Natural killer cell (primary cell): Measurements from ENCODE around the gene NRAP. TPM values are rescaled to one million over a fixed set of nuclear protein-coding genes. Genes with fewer than 3 reads are reported as not detected.
"Not testable (repeated sequence)": the region's sequence is repeated elsewhere in the genome, so short reads cannot be mapped to it uniquely, and the experiment has no call there.

ENCODE experiments used
- ATAC-seq, 3 donors: fragments of 150-1000 bp in 2 of 3; fragments of 200-7000 bp in 1 of 3; cut with Tn5 transposase; 1 replicate in 1 of 3; 2 replicates in 2 of 3; pipeline ENCODE4 v1.10.0; 2021; ENCODE audit warnings: mild to moderate bottlenecking in 2 of 3, moderate library complexity in 2 of 3
- DNase-seq, 2 donors: peaks; one replicate each; pipeline versions ENCODE4 v3.0.0 to v3.0.0-alpha.2; 2013 to 2021; ENCODE audit warnings: mixed read lengths in 1 of 2
- H3K27ac ChIP-seq: one replicate; pipeline ENCODE4 v1.5.1; 2013; ENCODE audit warnings: mild to moderate bottlenecking, low read length
- H3K27me3 ChIP-seq: one replicate; pipeline ENCODE4 v1.6.1; 2013; ENCODE audit warnings: low read length; ENCODE audit not compliant: control insufficient read depth, insufficient read depth
- H3K36me3 ChIP-seq: one replicate; pipeline ENCODE4 v1.6.1; 2013; ENCODE audit warnings: low read length; ENCODE audit not compliant: control insufficient read depth, insufficient read depth
- H3K4me1 ChIP-seq: one replicate; pipeline ENCODE4 v1.6.1; 2013; ENCODE audit warnings: low read length; ENCODE audit not compliant: control insufficient read depth, insufficient read depth
- H3K4me3 ChIP-seq: one replicate; pipeline ENCODE4 v1.5.1; 2013; ENCODE audit warnings: low read length
- H3K9me3 ChIP-seq: one replicate; pipeline ENCODE4 v1.6.1; 2013; ENCODE audit warnings: low read length; ENCODE audit not compliant: control insufficient read depth, insufficient read depth
- H3K27ac Mint-ChIP-seq, 2 donors: one replicate each; pipeline ENCODE4 v1.8.0; 2022; ENCODE audit warnings: mild to moderate bottlenecking in 2 of 2, mixed read lengths in 2 of 2, moderate library complexity in 1 of 2
- H3K27me3 Mint-ChIP-seq, 2 donors: one replicate each; pipeline ENCODE4 v1.8.0; 2022; ENCODE audit warnings: low read depth in 2 of 2, mixed read lengths in 2 of 2
- H3K36me3 Mint-ChIP-seq: one replicate; pipeline ENCODE4 v1.8.0; 2022; ENCODE audit warnings: mixed read lengths
- H3K4me1 Mint-ChIP-seq, 2 donors: one replicate each; pipeline ENCODE4 v1.8.0; 2022; ENCODE audit warnings: mixed read lengths in 2 of 2
- H3K4me3 Mint-ChIP-seq: one replicate; pipeline ENCODE4 v1.8.0; 2022; ENCODE audit warnings: mild to moderate bottlenecking, moderate library complexity, mixed read lengths
- H3K9me3 Mint-ChIP-seq, 2 donors: one replicate each; pipeline ENCODE4 v1.8.0; 2022; ENCODE audit warnings: mixed read lengths in 2 of 2
- CTCF ChIP-seq: fragments of 200-600 bp; IDR thresholded peaks from one replicate; pipeline ENCODE4 v1.8.0; 2022; ENCODE audit warnings: antibody characterized with exemption
- WGBS: methylation state at CpG from one replicate; pipeline ENCODE4 v1.1.7; 2013; ENCODE audit warnings: missing lambda C conversion rate; ENCODE audit not compliant: insufficient coverage; 5-methylcytosine and 5-hydroxymethylcytosine counted together
- intact Hi-C: fragments of 100-400 bp; cut with micrococcal nuclease; formaldehyde crosslinking; loops from one replicate; pipeline ENCODE4 v1.14.2; 2022
- total RNA-seq, 4 donors: library from RNA; stranded (reverse); fragments of 120-200 nt in 1 of 4; gene quantifications; one replicate each; pipeline versions ENCODE4 v1.2.3 to v1.2.4, GENCODE V29; 2013 to 2022

The NRAP gene
- total RNA-seq, 3 donors from 2014 or later (not counting 1 experiment from before 2014, with no cell fraction given), result not detected

- Histone ChIP-seq H3K4me3 (no peak overlapping the region), H3K27ac (no peak overlapping the region), H3K9me3 (no peaks in the 10 kb centered on the region), H3K27me3 (no peaks in the 10 kb centered on the region), H3K36me3 (no peaks in the 10 kb centered on the region), H3K4me1 (no peaks in the 10 kb centered on the region)
- WGBS, result 70% methylated on average over 2 of the region's 2 CpGs
- ATAC-seq (no peak), DNase-seq (no peak)
- Mint-ChIP-seq H3K4me1 (no peaks in the 10 kb centered on the region), H3K9me3 (no peaks in the 10 kb centered on the region), H3K27ac (no peak overlapping the region), H3K4me3 (no peak overlapping the region), H3K27me3 (peaks cover 21 to 49% of the 10 kb centered on the region in 2 donors), H3K36me3 (no peaks in the 10 kb centered on the region)
- no peak for TF ChIP-seq CTCF
- intact Hi-C loops, result no loop called here
These were observed 6.9 kb downstream of the NRAP start for GRCh38 chr10:113656896-113657295.

- H3K36me3 Mint-ChIP-seq, H3K4me1 Mint-ChIP-seq, H3K27ac ChIP-seq, H3K27me3 ChIP-seq, H3K36me3 ChIP-seq, H3K9me3 Mint-ChIP-seq, DNase-seq, H3K4me3 ChIP-seq, H3K4me1 ChIP-seq, H3K4me3 Mint-ChIP-seq, H3K9me3 ChIP-seq, H3K27ac Mint-ChIP-seq, intact Hi-C loops, ATAC-seq: not testable (repeated sequence)
- H3K27me3 Mint-ChIP-seq, result peaks cover 24 to 63% of the 10 kb centered on the region in 2 donors
- WGBS, result 100% methylated on average over 1 of the region's 3 CpGs
These were observed 11.4 kb downstream of the NRAP start for GRCh38 chr10:113652456-113652855.

GRCh38 chr10:113651898-113652297, 11.9 kb downstream of the NRAP start:
- DNase-seq, result no peak
- Histone ChIP-seq H3K36me3 (no peaks in the 10 kb centered on the region), H3K27me3 (no peaks in the 10 kb centered on the region), H3K27ac (no peak overlapping the region), H3K4me1 (no peaks in the 10 kb centered on the region), H3K9me3 (no peaks in the 10 kb centered on the region), H3K4me3 (no peak overlapping the region)
- Mint-ChIP-seq H3K27me3 (peaks cover 23 to 59% of the 10 kb centered on the region in 2 donors), H3K27ac (no peak overlapping the region), H3K4me1 (no peaks in the 10 kb centered on the region), H3K4me3 (no peak overlapping the region), H3K36me3 (no peaks in the 10 kb centered on the region), H3K9me3 (no peaks in the 10 kb centered on the region)
- ATAC-seq, result no peak
- no peak for TF ChIP-seq CTCF
- intact Hi-C loops, result no loop called here
- WGBS, result no CpG with 5 or more reads among the region's 1 CpG

- Mint-ChIP-seq H3K9me3 (no peaks in the 10 kb centered on the region), H3K27ac (no peak overlapping the region), H3K36me3 (no peaks in the 10 kb centered on the region), H3K27me3 (peaks cover 19 to 50% of the 10 kb centered on the region in 2 donors), H3K4me1 (no peaks in the 10 kb centered on the region), H3K4me3 (no peak overlapping the region)
- Histone ChIP-seq H3K27ac (no peak overlapping the region), H3K27me3 (no peaks in the 10 kb centered on the region), H3K4me3 (no peak overlapping the region), H3K9me3 (no peaks in the 10 kb centered on the region), H3K36me3 (no peaks in the 10 kb centered on the region), H3K4me1 (no peaks in the 10 kb centered on the region)
- DNase-seq, result no peak
- 90% methylated on average over 2 of the region's 2 CpGs for WGBS
- no peak for TF ChIP-seq CTCF
- intact Hi-C loops, result no loop called here
- no peak for ATAC-seq
These were observed 12.8 kb downstream of the NRAP start for GRCh38 chr10:113651021-113651420.
